Caco-2 (cell line): ENCODE measurements around the gene LAT. TPM values are rescaled to one million over a fixed set of nuclear protein-coding genes. Genes with fewer than 3 reads are reported as not detected.

Experiments
- BruUV-seq: library from RNA; stranded (reverse); fragments of 400-500 nt; replicated peaks from 2 replicates; lab custom pipeline; 2021; lab: Mats Ljungman, UMichigan
- CTCF ChIA-PET: fragments of 300-600 bp; sonication (Branson Sonifier 250); formaldehyde crosslinking; loops from one replicate; lab custom pipeline; 2022; ENCODE audit warnings: antibody characterized with exemption; lab: Charles Lee
- POLR2A ChIA-PET: fragments of 300-600 bp; sonication (Branson Sonifier 250); formaldehyde crosslinking; loops from one replicate; lab custom pipeline; 2022; ENCODE audit warnings: antibody characterized with exemption; lab: Charles Lee
- DNase-seq, 2 experiments: peaks; one replicate each; pipeline versions ENCODE4 v3.0.0 to v3.0.0-alpha.2; 2020 to 2022
- H3K27me3 ChIP-seq: replicated peaks from 2 replicates; pipeline ENCODE4 v1.6.0; 2011; ENCODE audit warnings: low read length; ENCODE audit not compliant: control insufficient read depth, insufficient read depth
- H3K36me3 ChIP-seq: 2 replicates; pipeline ENCODE4 v1.5.1; 2011; ENCODE audit warnings: low read length; ENCODE audit not compliant: control insufficient read depth, insufficient read depth
- H3K4me1 ChIP-seq: fragments of 250-450 bp; sonication (Bioruptor Pico); 2 replicates; pipeline ENCODE4 v1.5.1; 2020; ENCODE audit warnings: mild to moderate bottlenecking
- H3K4me3 ChIP-seq: 2 replicates; pipeline ENCODE4 v1.5.1; 2011; ENCODE audit warnings: low read depth, mild to moderate bottlenecking, control low read depth, low read length
- H3K9me3 ChIP-seq: fragments of 250-450 bp; sonication (Bioruptor Pico); 2 replicates; pipeline ENCODE4 v1.5.1; 2020; ENCODE audit warnings: mild to moderate bottlenecking, moderate library complexity
- H3K27ac Mint-ChIP-seq: one replicate; pipeline ENCODE4 v1.8.0; 2022; ENCODE audit warnings: mixed read lengths; ENCODE audit not compliant: unreplicated experiment
- H3K27me3 Mint-ChIP-seq: one replicate; pipeline ENCODE4 v1.8.0; 2022; ENCODE audit warnings: mixed read lengths; ENCODE audit not compliant: insufficient read depth, unreplicated experiment
- H3K36me3 Mint-ChIP-seq: one replicate; pipeline ENCODE4 v1.8.0; 2022; ENCODE audit warnings: mild to moderate bottlenecking, mixed read lengths; ENCODE audit not compliant: insufficient read depth, unreplicated experiment
- H3K4me1 Mint-ChIP-seq: one replicate; pipeline ENCODE4 v1.8.0; 2022; ENCODE audit warnings: low read depth, mixed read lengths; ENCODE audit not compliant: unreplicated experiment
- H3K4me3 Mint-ChIP-seq: one replicate; pipeline ENCODE4 v1.8.0; 2022; ENCODE audit warnings: mild to moderate bottlenecking, moderate library complexity, mixed read lengths; ENCODE audit not compliant: unreplicated experiment
- H3K9me3 Mint-ChIP-seq: one replicate; pipeline ENCODE4 v1.8.0; 2022; ENCODE audit warnings: mixed read lengths; ENCODE audit not compliant: unreplicated experiment
- intact Hi-C: fragments of 100-400 bp; cut with micrococcal nuclease; formaldehyde crosslinking; loops from one replicate; pipeline ENCODE4 v1.10.0; 2022; ENCODE audit not compliant: unreplicated experiment
- total RNA-seq: library from RNA; stranded (reverse); gene quantifications from 2 replicates; pipeline ENCODE4 v1.2.3, GENCODE V29; 2022
- TF ChIP-seq, protein P1 (sequence below), 2 experiments: fragments of 200-600 bp in 1 of 2; IDR thresholded peaks; 1 replicate in 1 of 2; 2 replicates in 1 of 2; pipeline versions ENCODE4 v1.5.1 to v1.8.0; 2011 to 2022; ENCODE audit warnings: antibody characterized with exemption in 1 of 2, control low read depth in 1 of 2, inconsistent platforms in 1 of 2, low read depth in 1 of 2, low read length in 1 of 2, mild to moderate bottlenecking in 1 of 2, moderate library complexity in 1 of 2; ENCODE audit not compliant: insufficient read depth in 1 of 2, severe bottlenecking in 1 of 2, unreplicated experiment in 1 of 2

Gene LAT
- total RNA-seq, 1 experiment from 2014 or later: 3.2 TPM

DNA sequence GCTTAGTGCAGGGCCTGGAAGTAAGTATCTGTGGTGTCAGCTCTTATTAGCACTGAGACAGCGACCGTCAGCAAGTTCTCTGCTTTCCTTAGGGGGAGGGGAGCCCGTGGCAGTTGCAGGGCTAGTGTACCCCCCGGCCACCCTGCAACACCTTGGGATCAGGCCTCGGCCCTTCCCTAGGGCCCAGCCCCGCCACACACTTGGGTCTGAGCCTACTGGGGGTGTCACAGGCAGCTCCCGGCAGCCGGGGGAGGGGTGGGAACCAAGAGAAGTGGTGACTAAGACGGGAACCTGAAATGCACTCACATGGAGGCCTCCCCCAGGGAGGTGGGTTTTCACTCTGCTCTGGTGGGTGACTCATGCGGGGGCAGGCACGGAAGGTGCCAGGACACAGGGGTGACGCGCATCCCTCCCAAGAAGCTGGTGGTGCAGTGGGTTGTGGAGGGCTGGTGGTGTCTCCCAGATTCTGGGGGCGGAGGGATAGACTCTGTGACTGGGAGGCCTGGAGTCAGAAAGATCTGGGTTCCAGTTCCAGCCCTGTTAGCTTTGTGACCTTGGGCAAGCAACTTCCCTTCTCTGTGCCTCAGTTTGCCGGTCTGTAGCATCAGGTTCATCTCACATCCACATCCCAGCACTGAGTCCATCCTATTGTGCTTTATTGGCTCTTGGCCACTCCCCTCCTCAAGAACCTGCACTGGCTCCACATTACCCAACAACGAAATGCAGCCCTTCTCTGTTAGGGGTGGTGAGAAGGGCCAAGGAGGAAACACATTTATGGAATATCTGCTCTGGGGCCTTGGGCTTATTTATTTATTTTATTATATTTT, 44.5 kb downstream of the LAT start:
- Histone ChIP-seq H3K36me3 (no peaks in the 10 kb centered on the region), H3K9me3 (no peaks in the 10 kb centered on the region), H3K4me1 (no peaks in the 10 kb centered on the region), H3K4me3 (no peak overlapping the region), H3K27me3 (no peaks in the 10 kb centered on the region)
- ChIA-PET POLR2A (no interaction called here), CTCF (no interaction called here)
- TF ChIP-seq, protein P1, sequence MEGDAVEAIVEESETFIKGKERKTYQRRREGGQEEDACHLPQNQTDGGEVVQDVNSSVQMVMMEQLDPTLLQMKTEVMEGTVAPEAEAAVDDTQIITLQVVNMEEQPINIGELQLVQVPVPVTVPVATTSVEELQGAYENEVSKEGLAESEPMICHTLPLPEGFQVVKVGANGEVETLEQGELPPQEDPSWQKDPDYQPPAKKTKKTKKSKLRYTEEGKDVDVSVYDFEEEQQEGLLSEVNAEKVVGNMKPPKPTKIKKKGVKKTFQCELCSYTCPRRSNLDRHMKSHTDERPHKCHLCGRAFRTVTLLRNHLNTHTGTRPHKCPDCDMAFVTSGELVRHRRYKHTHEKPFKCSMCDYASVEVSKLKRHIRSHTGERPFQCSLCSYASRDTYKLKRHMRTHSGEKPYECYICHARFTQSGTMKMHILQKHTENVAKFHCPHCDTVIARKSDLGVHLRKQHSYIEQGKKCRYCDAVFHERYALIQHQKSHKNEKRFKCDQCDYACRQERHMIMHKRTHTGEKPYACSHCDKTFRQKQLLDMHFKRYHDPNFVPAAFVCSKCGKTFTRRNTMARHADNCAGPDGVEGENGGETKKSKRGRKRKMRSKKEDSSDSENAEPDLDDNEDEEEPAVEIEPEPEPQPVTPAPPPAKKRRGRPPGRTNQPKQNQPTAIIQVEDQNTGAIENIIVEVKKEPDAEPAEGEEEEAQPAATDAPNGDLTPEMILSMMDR (IDR thresholded peaks at IDR 0.05; ENCODE audit: insufficient read depth in 1 of 2, low read depth in 1 of 2, low read length in 1 of 2, severe bottlenecking in 1 of 2, unreplicated experiment in 1 of 2): no peak
- Mint-ChIP-seq H3K27me3 (peaks cover 2% of the 10 kb centered on the region), H3K4me3 (no peak overlapping the region), H3K36me3 (no peaks in the 10 kb centered on the region), H3K4me1 (no peaks in the 10 kb centered on the region), H3K9me3 (no peaks in the 10 kb centered on the region), H3K27ac (no peak overlapping the region)
- no TSS peak for BruUV-seq
- no peak for DNase-seq
- intact Hi-C loops: no loop called here

DNA sequence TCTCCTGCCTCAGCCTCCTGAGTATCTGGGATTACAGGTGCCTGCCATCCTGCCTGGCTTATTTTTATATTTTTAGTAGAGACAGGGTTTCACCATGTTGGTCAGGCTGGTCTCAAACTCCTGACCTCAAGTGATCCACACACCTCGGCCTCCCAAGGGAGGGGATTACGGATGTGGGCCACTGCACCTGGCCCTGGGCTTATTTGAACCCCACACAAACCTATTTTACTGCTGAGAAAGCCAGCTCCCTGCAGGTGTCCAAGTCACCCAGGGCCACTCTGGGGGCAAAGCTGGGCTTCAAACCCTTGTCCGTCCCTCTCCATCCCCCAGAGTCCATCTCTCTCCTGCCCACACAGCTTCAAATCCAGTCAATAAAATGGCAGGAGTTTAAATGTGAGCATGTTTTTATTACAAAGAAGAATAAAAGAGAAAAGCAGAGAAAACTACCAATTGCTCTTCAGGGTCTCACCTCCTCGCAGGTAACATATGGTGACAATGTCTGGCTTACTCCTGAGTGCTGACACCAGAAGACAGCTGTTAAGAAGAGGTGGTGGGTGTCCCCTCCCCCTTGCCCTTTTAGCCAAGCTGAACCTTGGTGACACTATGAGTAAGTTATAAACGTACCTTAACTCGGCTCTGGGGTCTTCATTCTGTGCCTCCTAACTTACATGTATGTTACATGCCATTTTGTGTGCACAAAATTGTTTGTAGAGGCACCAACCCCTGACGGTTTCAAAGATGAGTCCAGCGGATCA, 45.4 kb downstream of the LAT start:
- Mint-ChIP-seq H3K9me3 (no peaks in the 10 kb centered on the region), H3K4me1 (no peaks in the 10 kb centered on the region)
- CTCF ChIA-PET: no interaction called here

More for the DNA sequence above, 45.4 kb downstream of the LAT start:
- no peak overlapping the region for H3K27ac Mint-ChIP-seq
- Histone ChIP-seq H3K4me3 (no peak overlapping the region), H3K36me3 (no peaks in the 10 kb centered on the region), H3K9me3 (no peaks in the 10 kb centered on the region), H3K27me3 (no peaks in the 10 kb centered on the region), H3K4me1 (no peaks in the 10 kb centered on the region)
- no TSS peak for BruUV-seq
- no peak overlapping the region for H3K4me3 Mint-ChIP-seq
- no peaks in the 10 kb centered on the region for H3K36me3 Mint-ChIP-seq
- POLR2A ChIA-PET: no interaction called here
- no peak for DNase-seq
- peaks cover 2% of the 10 kb centered on the region for H3K27me3 Mint-ChIP-seq
- intact Hi-C loops: no loop called here
- TF ChIP-seq, protein P1 (IDR thresholded peaks at IDR 0.05; ENCODE audit: insufficient read depth in 1 of 2, low read depth in 1 of 2, low read length in 1 of 2, severe bottlenecking in 1 of 2, unreplicated experiment in 1 of 2): no peak

Other genes starting within 250 kb of the LAT start
- 0.45 and 0.77 TPM in 2 replicates for gene NPIPB9, start 233.3 kb upstream of the LAT start, total RNA-seq
- 329 and 352 TPM in 2 replicates for gene ATXN2L, start 162.1 kb upstream of the LAT start, total RNA-seq
- gene TUFM, start 138.7 kb upstream of the LAT start, total RNA-seq: 207 and 234 TPM in 2 replicates
- gene SH2B1, start 121.2 kb upstream of the LAT start, total RNA-seq: 37.0 and 46.4 TPM in 2 replicates
- 2.3 and 2.6 TPM in 2 replicates for gene ATP2A1, start 106.6 kb upstream of the LAT start, total RNA-seq
- 22.9 and 24.2 TPM in 2 replicates for gene RABEP2, start 59.8 kb upstream of the LAT start, total RNA-seq
- gene CD19, start 53.1 kb upstream of the LAT start, total RNA-seq: not detected in 2 replicates
- 50.6 and 58.2 TPM in 2 replicates for gene NFATC2IP, start 34.1 kb upstream of the LAT start, total RNA-seq
- 55.3 and 61.3 TPM in 2 replicates for gene SPNS1, start 10.3 kb upstream of the LAT start, total RNA-seq